WI38 (cell line): Measurements from ENCODE around the gene SNX11.
"Not testable (repeated sequence)": the region's sequence is repeated elsewhere in the genome, so short reads cannot be mapped to it uniquely, and the experiment has no call there.

ENCODE experiments used
- H3K4me3 ChIP-seq: 2 replicates; pipeline ENCODE4 v1.5.1; 2011; ENCODE audit warnings: low read depth, mild to moderate bottlenecking, control low read depth, low read length
- TF ChIP-seq, protein P1 (sequence below): IDR thresholded peaks from 2 replicates; pipeline ENCODE4 v1.5.1; 2012; ENCODE audit warnings: low read depth, mild to moderate bottlenecking, control low read depth, low read length

Gene SNX11

DNA sequence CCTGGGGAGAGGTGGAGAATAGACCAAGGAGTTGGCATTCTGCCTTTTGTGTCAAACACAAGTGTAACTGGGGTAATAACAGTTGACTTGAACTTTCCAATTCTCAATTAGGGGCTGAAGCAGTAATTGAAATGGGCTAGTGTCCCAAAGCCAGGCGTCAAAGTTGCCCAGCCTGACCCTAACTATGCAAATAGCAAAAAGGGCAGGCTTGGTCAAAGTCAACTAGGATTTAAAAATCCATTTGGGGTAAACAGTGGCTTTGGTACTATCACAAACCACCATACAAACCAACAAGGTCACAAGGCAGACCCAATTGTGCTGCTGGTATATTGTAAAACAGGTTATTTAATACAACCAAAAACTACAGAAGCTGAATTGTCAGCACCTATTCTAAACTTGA, 41.4 kb upstream of the SNX11 start:
- H3K4me3 ChIP-seq = no peak overlapping the region
- TF ChIP-seq, protein P1, sequence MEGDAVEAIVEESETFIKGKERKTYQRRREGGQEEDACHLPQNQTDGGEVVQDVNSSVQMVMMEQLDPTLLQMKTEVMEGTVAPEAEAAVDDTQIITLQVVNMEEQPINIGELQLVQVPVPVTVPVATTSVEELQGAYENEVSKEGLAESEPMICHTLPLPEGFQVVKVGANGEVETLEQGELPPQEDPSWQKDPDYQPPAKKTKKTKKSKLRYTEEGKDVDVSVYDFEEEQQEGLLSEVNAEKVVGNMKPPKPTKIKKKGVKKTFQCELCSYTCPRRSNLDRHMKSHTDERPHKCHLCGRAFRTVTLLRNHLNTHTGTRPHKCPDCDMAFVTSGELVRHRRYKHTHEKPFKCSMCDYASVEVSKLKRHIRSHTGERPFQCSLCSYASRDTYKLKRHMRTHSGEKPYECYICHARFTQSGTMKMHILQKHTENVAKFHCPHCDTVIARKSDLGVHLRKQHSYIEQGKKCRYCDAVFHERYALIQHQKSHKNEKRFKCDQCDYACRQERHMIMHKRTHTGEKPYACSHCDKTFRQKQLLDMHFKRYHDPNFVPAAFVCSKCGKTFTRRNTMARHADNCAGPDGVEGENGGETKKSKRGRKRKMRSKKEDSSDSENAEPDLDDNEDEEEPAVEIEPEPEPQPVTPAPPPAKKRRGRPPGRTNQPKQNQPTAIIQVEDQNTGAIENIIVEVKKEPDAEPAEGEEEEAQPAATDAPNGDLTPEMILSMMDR = no peak

DNA sequence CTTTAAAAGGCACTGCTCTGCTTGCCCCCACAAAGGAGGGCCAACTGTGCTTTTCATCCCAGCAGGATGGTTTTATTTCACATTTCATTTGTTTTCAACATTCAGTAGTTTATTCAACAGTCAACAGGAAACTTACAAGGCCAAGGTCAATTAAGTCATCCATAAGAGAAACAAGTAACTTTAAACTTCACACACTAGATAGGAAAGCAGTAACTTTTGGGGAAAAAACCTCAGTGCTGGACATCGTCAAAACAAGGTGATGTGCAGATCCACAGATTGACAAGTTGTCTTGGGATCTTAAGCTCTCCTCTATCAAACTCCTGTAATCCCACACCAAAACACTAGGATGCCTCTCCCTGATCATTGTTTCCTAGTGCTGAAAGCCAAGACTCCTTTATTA, 40.9 kb upstream of the SNX11 start:
- no peak overlapping the region for H3K4me3 ChIP-seq
- TF ChIP-seq, protein P1 = no peak

DNA sequence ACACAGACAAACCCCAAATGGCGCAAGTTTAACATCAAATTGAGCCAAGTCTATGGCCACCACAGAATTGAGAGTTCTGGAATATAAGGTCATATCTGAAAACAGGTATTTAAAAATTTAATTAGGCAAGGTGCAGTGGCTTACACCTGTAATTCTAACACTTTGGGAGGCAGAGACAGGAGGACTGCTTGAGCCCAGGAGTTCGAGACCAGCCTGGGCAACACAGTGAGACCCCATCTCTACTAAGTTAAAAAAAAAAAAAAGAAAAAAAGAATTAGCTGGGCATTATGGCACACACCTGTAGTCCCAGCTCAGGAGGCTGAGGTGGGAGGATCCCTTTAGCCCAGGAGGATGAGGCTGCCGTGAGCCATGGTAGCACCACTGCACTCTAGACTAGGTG, 40.3 kb upstream of the SNX11 start:
- no peak overlapping the region for H3K4me3 ChIP-seq
- TF ChIP-seq, protein P1 = no peak

DNA sequence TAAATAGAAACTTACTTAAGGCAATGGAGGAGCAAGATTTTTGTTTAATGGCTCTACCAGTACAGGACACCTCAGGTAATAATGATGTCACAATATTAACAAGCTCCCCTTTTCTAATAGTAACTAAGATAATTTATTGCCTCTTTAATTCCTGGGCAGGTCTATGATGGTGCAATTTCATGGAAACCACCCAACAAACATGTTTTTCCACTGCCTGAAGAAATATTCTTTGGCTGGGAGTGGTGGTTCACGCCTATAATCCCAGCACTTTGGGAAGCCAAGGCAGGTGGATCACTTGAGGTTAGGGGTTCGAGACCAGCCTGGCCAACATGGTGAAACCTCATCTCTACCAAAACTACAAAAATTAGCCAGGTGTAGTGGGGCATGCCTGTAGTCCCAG, 39.8 kb upstream of the SNX11 start:
- H3K4me3 ChIP-seq = not testable (repeated sequence)

DNA sequence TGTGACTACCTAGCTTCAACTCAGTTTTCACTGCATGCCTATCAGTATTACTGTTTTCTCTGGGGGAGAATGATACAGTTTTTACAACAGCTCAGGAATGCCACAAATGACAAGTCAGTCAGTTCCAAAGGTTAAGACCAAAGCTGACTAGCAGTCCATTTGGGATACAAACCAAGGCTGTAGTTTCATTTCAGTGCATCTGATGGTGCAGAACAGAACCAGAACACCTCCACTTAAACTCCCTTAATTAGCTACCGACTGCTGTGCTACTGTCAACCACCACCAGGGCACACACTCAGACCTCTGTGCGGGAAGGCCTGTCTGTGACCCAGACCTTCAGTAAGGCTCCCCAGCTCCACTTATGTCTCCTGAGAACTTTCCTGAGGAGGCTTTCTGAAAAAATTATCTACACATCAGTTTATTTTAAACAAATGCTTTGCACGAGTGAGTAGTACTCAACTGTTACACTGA, 39.0 kb upstream of the SNX11 start:
- TF ChIP-seq, protein P1 = 0 out of 2 replicates have a peak, but pooled peaks have one; percentile 26
- no peak overlapping the region for H3K4me3 ChIP-seq

DNA sequence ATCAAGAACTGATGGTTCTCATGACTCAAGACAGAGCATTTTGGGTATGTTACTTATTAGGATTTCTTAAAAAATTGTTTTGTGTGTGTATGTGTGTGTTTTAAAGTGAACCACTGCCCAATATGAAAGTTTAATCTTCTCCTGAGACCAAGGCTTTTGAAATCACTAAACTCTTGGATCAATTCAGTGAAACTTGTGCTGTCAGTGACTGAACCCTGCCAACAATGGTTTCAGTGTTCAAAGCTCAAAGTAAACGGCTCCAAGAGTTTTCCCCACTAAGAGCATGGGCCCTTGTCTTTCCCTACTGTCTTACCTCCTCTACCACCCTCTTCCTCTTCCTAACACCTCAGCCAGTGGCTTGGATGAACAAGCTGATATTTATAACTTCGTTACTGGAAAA, 37.4 kb upstream of the SNX11 start:
- no peak overlapping the region for H3K4me3 ChIP-seq
- TF ChIP-seq, protein P1 = no peak

DNA sequence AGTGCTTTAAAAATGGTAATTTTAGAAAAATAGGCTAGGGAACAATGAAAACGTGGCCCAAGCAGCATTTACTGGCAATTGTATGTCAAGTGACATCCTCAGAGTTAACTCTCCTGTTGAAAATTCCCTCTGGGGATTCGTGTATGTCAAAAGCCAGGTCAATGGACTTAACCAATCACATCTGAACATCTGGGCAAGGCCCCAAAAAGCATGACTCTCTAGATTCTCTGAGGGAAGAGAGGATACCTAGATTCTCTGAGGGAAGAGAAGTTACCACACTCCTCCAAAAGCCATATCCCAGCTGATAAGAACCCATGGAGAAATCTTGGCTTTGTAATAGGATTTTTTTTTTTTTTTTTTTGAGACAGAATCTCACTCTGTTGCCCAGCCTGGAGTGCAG, 35.9 kb upstream of the SNX11 start:
- no peak overlapping the region for H3K4me3 ChIP-seq
- TF ChIP-seq, protein P1 = no peak

DNA sequence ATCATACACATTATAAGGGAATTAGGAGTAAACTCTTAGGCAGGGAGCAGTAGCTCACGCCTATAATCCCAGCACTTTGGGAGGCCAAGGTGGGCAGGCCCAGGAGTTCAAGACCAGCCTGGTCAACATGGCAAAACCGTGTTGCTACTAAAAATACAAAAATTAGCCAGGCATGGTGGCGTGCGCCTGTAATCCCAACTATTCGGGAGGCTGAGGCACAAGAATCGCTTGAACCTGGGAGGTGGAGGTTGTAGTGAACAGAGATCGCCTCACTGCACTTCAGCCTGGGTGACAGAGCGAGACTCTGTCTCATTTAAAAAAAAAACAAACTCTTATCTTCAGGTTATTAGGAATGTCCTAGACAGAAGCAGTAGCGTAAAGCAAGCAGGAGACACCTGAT, 34.8 kb upstream of the SNX11 start:
- H3K4me3 ChIP-seq = not testable (repeated sequence)

DNA sequence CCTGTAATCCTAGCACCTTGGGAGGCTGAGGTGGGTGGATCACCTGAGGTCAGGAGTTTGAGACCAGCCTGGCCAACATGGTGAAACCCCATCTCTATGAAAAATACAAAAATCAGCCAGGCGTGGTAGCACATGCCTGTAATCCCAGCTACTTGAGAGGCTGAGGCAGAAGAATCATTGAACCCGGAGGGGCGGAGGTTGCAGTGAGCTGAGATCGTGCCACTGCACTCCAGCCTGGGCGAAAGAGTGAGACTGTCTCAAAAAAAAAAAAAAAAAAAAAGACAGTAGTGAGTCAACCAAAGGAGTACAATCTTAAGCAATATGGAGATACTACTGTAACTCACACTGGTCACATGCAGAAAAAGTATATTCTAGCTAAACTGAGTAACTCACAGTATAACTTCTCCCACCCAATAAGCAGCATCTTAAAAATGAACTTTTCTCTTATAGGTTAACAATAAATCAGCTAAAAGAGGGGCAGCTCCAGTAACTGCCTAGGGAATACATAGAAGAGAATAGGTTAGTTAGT, 33.9 kb upstream of the SNX11 start:
- not testable (repeated sequence) for H3K4me3 ChIP-seq
